DMS 273 treated with DMSO at 0.1 percent for 48 hours (cell line): ENCODE measurements around the gene ALDH9A1.
"Not testable (repeated sequence)": the region's sequence is repeated elsewhere in the genome, so short reads cannot be mapped to it uniquely, and the experiment has no call there.

Experiments
- DNase-seq: peaks from one replicate; lab custom pipeline; 2025; lab: John Stamatoyannopoulos, UW

Gene ALDH9A1

DNA sequence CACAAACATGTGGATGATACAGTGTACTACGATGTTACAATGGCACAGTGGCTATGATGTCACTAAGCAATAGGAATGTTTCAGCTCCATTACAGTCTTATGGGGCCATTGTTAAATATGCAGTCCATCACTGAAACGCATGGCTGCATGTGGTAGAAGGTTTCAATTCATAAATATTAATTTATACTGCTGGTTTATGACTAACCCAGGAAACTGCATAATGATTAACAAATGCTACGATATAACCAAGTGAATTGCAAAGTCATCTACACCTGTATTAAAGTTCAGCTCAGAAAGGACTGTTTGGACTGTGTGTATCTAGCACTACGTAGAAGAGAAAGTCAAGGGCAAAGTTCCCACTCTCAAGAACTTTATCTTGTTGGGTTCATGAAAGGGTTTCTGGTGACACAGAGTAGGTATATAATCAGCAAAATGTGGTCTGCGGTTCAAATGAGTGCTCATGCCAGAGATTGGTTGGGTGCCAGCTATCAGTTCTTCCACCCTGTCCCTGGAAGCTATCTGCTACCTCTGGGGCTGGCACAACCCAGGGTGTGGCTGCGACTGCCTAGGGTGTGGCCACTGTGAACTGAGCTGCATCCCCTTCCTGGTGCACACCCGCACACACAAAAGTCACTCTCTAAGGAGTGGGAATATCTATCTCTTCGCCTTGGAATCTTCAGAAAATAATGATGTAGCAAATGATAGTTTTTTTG is 52.6 kb downstream of the ALDH9A1 start:
- no peak for DNase-seq

DNA sequence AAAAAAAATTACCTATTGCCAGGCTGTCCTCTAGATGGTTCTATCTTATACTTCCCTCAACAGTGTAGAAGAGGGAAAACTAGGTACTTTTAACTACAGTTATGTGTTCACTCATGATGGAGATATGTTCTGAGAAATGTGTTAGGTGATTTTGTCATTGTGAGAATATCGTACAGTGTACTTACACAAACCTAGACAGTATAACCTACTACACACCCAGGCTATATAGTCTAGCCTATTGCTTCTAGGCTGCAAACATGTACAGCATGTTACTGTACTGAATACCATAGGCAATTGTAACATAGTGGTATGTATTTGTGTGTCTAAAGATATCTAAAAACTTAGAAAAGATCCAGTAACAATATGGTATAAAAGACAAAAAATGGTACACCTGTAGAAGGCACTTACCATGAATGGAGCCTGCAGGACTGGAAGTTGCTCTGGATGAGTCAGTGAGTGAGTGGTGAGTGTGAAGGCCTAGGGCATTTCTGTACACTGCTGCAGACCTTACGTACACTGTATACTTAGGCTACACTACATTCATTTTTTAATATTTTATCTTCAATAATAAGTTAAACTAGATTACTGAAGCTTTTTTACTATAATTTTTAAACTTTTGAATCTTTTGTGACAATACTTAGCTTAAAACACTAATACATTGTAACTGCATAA is 54.2 kb downstream of the ALDH9A1 start:
- no peak for DNase-seq

DNA sequence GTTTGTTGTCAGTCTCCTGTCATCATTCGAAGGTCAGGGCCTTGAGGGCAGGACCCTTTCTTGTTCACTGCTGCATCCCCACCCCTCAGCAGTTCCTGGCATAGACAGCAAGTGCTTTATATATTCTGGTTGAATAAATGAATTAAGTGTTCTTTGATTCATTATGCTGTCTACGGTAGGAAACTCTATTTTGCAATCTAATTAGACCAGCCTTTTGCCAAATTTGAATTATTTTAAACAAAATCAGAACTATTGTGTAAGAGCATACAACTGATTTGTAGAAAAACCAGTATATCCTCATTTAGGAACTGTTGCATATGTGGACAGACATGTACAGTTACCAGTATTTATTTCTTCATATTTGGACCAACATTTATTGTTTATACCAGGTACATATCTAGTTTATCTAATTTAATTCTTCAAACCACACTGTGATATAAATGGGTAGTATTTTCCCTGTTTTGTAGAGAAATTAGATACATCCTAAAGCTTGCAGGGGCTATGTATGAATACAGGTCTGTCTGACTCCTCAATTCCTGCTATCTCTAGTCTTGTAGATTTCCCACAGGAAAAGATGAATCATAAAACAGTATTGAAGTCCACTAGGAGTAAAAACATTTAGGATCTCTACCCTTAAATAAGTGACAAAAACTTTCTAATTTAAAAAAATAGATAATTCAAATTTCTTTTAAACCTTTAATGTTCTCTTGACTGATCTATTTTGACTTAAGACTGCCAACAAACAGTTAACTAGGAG is 57.0 kb downstream of the ALDH9A1 start:
- DNase-seq: no peak

DNA sequence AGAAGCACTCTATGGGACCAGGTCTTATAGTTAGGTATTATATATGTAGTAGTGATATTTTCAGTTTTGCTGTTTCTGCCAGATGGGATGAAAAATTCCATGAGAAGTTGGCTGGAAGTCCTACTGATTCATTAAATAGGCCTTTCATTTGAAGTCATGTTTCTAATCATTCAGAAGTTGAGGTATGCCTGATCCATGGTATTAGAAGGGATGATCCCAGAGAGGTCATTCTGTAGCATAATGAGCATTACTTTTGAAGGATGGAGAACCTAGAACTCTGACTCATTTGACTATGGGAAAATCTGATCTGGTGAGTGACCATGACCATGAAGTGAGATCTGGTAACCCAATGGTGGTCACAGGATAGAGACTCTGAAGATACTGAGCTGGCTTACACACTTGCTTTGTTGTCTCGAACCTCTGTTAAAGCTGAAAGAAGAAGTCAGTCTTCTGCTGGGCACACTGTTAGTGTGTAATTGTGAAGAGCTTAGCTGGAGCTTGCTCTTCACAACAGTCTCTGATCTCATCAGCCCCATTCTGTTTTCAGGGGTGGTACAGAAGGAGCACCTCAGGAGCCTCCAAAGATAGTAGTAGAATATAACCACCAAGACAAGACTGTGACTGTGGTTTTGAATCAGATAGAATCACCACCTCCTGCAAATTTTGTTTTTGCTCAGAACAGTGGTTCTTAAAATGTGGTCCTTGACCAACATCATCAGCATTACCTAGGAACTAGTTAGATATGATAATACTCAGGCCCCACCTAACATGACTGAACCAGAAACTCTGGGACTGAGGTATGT is 58.3 kb downstream of the ALDH9A1 start:
- no peak for DNase-seq

DNA sequence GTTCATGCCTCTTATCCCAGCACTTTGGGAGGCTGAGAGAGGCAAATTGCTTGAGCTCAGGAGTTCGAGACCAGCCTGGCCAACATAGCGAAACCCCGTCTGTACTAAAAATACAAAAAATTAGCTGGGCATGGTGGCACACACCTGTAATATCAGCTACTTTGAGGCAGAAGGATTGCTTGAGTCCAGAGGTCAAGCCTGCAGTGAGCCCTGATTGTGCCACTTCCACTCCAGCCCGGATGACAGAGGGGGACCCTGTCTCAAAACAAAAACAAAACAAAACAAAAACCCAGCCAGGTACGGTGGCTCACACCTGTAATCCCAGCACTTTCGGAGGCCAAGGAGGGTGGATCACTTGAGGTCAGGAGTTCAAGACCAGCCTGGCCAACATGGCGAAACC is 60.2 kb downstream of the ALDH9A1 start:
- DNase-seq: not testable (repeated sequence)

DNA sequence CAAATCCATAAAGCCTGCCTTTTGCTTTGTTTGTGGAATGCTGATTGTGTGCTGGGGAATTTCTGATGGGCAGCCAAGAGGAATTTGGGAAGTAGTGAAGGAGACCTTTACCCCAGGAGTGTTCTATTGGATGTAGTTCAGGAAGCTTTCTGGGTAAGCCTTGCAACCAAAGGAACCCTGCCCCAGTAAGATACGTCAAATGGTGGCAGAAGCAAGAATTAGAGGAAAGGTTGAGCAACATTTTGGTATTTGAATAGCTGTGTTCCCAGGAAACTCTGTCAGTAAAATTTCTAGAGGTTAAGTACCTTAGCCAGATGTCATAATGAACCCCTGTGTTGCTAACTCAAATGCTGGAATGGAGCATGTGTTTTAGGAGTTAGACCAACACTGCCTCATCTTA is 60.9 kb downstream of the ALDH9A1 start:
- no peak for DNase-seq

DNA sequence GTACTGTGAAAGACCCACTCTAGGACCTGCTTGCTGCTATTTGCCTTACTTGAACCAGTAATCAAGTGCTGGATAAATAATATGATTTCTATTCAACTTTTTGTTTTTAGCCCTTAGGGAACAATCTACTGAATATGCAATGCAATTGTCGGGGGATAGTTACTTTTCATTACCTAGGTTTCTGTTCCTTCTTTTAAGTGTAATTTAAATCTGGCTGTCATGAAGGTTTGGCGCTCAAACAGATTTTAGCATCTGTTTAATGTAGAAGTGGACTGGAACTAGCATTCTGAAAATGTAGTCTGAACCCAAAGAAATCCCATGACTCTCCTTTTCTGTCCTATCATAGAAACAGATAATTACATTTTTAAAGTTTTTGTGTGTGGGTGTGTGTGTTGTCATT is 62.5 kb downstream of the ALDH9A1 start:
- no peak for DNase-seq

DNA sequence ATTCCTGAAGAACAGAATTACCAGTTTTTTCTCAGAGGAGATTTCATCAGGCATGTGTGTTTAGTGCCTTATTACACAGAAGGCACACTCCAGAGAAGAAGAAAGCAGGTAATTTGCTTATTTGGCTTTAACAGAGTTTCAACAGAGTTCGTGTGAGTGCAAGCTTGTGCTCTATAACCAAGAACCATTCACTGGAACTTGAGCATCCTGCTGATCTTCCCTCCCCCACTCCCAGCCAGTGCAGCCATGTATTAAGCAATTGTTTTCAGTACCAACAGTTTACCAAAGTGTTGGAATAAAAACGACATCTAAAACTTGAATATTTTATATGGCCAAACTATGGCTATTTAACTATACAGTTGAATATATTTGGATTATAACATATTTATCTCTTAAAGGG is 63.0 kb downstream of the ALDH9A1 start:
- no peak for DNase-seq

DNA sequence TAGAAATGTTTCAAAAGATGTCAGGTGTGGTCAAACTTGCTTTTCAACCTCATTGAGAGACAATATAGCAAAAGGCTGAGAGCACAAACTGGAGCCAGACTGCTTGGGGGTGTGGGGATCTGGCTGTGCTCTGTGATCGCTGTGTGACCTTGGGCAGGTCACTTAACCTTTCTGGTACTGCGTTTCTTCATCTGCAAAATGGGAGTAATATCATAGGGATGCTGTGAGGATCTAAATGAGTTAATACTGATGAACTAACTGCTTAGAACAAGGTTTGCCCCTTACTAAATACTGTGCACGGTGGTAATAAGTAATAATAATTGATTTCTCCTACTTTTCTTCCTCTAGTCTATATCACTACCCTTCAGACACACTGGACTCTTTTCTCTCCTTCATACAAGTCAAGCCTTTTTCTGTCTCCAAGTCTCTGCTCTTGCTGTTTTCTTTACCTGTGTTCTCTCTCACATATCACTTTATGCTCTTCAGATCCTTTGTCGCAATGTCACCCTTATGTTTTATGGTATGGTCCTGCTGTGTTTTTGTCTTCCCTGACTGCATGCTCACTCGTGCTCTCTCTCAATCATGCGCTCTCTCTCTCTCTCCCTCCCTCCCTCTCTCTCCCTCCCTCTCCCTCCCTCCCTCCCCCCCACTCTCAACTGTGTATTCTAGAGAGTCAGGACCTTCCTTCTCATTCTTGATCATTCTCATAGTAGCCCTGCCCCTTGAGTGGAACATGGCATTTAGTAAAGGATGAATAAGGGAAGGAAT is 64.0 kb downstream of the ALDH9A1 start:
- DNase-seq: no peak

DNA sequence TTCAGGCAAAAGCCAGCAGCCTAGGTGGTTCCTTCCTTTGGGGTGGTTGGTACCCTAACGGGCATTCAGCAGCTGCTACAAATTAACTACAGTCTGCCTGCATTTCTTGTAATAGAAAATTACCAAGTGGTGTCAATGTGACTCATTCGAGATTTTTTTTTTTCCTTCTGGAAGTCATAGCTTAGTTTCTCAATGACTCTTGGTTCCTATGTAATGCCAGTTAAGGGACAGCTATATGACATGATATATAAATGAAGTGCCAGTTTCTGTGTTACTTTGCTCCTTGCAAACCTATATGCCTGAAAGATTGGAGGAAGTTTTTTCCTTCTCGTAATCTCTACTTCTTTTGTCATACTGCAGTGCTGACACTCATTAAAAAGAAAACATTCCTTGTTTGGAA is 64.7 kb downstream of the ALDH9A1 start:
- DNase-seq: no peak

DNA sequence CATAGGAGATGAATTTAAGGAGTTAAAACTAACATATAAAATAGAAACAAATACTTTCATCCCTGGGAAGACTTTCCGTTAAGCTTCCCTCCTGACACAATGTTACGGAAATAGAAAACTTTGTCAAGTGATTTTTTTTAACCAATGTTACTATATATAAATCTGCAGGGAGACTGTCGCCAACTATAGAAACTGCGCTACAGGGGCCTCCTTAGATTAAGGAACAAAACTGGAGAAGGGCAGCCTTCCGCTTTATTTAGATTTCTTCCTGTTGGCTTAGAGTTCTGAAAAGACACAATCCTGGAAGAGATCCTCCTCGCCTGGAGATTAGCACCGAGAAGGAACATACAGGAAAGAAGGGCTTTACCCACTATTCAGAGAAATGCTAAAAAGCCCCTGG is 65.9 kb downstream of the ALDH9A1 start:
- DNase-seq: no peak

DNA sequence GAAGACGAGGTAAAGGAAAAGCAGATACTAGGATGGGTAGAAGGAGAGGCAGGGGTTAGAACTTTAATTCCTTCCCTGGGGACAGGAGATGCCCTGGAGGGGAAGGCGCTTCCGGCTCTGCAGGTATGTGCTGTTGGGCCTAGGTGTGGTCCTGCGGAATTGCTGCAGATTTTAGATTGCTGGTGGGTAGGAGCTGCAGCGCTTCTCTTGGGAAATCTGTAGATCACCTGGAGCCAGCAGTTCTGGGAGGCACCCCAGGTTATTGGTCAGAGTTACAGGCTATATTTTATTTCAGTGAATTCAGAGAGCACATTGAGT is 66.3 kb downstream of the ALDH9A1 start:
- DNase-seq: no peak

DNA sequence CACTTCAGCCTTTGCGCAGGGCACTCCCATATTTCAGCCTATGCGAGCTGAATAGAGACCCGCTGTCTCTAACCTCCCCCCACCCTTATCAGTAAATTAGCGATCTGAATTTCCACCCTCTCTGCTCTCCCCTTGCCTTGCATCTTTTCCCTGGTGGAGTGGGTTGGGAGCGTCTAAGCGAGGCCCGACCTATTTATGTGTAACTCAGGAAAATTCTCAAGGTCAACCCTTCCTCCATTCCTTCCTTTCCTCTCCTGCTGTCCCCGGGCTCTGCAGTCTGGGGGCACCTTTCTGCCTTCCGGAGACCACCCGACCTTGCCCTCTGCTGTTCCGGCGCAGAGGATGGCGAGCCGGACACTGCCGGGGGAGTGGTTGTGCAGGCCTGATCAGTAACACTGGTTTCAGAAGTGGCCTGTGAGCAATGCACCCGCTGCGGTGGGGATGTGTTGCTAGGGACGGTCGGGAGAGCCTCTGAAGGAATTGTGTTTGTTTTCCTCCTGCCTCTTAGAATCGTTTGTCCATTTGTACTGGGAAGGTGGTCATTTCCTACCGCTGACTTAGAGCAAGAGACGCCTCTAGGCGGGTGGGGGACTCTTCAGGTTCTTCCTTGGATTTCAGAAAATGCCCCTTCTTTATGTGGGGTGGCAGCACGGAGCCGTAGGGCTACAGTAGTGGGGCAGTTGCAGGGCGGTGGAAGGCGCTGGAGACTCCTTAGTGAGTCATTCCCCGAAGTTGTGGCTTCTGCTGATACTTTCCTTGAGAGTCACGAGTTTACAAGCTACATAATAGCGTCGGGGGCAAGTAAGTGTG is 66.8 kb downstream of the ALDH9A1 start:
- peak; percentile 10 for DNase-seq

DNA sequence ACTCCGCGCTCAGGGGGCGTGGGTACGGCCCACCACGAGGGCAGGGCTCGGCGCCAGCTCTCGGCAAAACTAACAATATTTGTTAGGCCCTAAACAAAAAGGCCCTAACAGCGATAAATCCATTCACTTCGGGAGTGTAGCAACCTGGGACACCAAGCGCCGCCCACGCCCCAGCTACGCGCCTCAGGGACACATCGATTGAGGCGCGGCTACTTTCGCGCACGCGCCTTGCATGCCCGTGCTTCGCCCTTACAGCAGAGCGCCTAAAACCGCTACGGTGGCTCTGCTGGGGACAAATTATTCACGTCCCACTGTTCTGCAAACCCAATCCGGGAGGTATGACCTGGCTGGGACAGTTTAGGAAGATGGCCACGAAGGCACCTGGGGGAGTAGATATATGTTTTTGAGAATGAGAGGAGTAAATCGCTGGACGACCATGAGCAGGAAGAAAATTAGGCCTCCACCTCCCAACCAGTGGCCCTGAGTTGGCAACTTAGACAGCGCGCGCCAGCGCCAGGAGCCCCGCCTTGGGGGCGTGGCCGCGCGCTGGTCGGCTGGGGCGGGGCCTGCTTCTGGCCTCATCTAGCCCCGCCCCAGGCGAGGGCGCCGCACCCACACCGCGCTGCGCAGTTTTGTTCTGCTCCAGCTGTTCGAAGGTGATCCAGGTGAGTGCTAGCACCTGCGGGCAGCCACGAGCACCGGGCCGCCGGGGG is 67.6 kb downstream of the ALDH9A1 start, which contains the start of gene MGST3:
Gene MGST3, plus strand, starts transcription at position 606 of the 713 bp plus-strand sequence. CDS start 18,614 bp downstream, outside the sequence.
- peak; percentile 94 for DNase-seq

DNA sequence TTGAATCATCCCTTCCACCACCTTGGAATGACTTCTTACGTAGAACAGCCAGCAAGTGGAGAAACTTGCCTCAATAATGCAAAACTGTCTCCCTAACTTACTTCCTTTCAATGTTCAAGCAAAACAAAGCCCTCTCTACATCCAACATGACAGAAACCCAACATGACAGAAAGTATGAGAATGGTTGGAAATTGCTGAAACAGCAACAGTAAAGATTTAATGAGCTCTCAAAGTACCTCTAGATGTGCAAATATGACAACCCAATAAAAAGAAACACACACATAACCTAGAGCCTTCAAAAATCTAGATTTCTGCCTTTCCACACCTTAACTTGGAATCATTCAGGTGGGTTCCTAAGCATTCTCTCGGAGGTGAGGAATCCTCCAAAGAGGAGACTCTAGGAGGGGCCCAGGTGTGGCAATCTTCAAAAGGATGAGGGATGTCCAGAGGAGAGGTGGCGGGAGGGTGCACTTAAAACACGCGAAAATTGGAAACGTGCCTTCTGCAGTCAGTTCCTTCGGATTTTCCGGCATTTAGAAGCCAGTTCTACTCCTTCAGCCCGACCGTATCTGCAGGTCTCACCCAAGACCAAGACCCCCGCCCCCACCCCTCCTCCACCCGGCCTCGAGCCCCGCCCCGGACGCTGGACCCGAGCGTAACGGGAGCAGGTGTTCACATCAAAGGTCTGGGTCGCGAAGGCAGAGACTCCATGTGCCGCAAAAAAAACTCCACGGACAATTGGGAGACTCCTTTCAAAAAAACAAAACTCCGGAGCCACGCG is 68.3 kb downstream of the ALDH9A1 start:
- no peak for DNase-seq

DNA sequence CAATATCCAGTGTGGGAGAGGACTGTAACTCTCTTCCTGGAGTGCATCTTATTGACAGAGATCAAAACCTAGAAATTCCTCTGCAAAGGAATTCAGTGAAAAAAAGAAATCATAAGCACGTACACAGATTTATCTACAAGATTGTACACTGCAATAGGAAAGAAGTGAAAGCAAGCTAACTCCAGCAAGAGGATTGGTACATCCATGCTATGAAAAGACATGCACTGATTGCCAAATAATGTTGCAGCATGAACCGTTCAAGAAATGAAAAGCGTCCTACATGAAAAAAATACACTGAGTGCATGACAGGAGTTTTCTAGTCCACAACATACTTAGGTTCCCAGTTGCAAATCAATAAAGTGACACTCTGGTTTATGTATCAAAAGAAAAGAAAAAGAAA is 69.2 kb downstream of the ALDH9A1 start:
- DNase-seq: no peak

DNA sequence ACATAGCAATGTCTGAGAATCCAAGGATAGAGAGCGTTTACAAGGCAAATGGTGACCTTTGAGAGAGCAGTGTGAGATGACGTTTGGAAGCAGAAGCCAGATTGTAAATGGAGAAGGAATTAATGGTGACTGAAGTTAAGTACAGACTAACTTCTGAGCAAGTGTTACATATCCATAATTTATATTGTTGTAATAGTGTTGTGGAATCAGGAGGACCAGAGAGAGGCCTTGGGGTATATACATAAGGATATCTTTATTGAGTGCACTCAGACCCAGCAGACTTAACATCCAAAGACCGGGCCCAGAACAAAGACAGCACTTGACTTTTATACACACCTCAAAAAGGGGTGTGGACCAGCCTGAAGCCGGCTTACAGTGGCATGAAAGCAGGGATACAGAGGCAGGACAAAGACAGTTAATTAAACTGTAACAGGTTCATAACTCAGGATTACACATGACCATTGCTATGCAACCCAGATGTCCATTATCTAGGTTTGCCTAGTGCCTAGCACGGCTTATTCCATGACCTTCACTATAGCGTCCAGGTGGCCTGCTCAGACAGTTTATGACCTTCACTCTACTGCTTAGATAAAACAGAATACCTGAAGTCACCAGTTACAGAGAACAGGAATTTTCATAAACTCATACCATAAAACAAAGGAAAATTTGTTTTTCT is 70.1 kb downstream of the ALDH9A1 start:
- DNase-seq: no peak

DNA sequence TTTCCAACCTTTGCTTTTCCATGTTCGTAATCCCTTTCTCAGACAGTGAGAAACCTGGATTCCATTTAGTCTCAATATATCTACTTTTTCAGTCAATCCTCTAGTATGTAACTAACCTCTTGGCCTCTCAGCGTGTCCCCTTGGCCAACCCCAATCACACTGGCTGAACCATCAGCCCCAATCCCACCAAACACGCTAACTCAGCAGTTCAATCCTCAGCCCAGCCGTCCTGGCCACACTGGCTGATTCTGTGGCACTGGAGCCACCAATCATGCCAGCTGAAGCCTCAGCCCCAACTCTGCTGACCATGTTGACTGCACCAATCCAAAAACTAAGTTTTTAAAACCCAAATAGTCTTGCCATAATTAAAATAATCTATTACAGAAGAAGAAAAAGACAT is 73.9 kb downstream of the ALDH9A1 start:
- no peak for DNase-seq

DNA sequence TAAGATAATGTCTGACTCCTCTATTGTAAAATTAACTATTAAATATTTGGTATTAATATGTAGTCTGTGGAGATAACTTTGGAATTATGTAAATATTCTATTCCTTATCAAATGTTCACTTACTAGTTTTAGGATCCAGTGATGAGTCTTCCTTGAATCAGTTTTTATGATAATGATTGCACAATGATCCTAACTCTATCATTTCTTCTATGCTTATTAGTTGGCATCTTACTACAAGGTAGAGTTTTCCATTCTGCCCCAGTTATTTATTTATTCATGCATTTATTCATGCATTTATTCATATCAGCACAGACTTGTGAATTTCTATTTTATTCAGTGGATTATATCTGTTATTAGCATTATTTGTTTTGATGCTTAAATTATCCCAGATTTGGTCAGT is 74.7 kb downstream of the ALDH9A1 start:
- no peak for DNase-seq
